H1 (cell line): Measurements from ENCODE around the gene TSNAXIP1. TPM values are rescaled to one million over a fixed set of nuclear protein-coding genes. Genes with fewer than 3 reads are reported as not detected.

Source experiments
- CEBPB ChIP-seq: IDR thresholded peaks from 2 replicates; pipeline ENCODE4 v1.6.1; 2012; ENCODE audit warnings: low read depth, low read length
- JUN ChIP-seq: IDR thresholded peaks from 2 replicates; pipeline ENCODE4 v1.6.1; 2011; ENCODE audit warnings: low read depth, mild to moderate bottlenecking, improper control_type of control experiment, low read length
- POLR2AphosphoS5 ChIP-seq: IDR thresholded peaks from 2 replicates; pipeline ENCODE4 v1.6.1; 2011; ENCODE audit warnings: low read depth, low read length
- RFX5 ChIP-seq: IDR thresholded peaks from 2 replicates; pipeline ENCODE4 v1.6.1; 2011; ENCODE audit warnings: low read depth, low read length, improper control_type of control experiment, borderline replicate concordance
- SIN3A ChIP-seq, 2 experiments: IDR thresholded peaks in 1 of 2; conservative IDR thresholded peaks in 1 of 2; 2 replicates each; pipeline ENCODE4 v1.6.1; 2011 to 2012; ENCODE audit warnings: low read length in 2 of 2, improper control_type of control experiment in 1 of 2, low read depth in 1 of 2, mild to moderate bottlenecking in 1 of 2
- SP1 ChIP-seq: IDR thresholded peaks from 2 replicates; pipeline ENCODE4 v1.6.1; 2011; ENCODE audit warnings: low read depth, low read length
- polyA plus RNA-seq, 7 experiments: library from polyadenylated mRNA; depleted of rRNA in 3 of 7; stranded (reverse) in 5 of 7; unstranded in 2 of 7; fragments of >200 nt in 5 of 7; fragments of 200-250 nt in 2 of 7; gene quantifications; 1 replicate in 5 of 7; 2 replicates in 1 of 7; 4 replicates in 1 of 7; pipeline versions ENCODE4 v1.2.1 to v1.2.3, GENCODE V29; 2011 to 2013; ENCODE audit warnings: missing spikeins in 2 of 7, mixed read lengths in 2 of 7
- total RNA-seq: library from RNA; stranded (reverse); fragmentation: NEBNext Ultra II Directional; extraction: Animal tissue kit (Norgen Biotek cat#: 25700); gene quantifications from 2 replicates; pipeline ENCODE4 v1.2.1, GENCODE V29; 2021
- TF ChIP-seq, protein P1 (sequence below): IDR thresholded peaks from 2 replicates; pipeline ENCODE4 v1.6.1; 2012; ENCODE audit warnings: inconsistent platforms
- TF ChIP-seq, protein P2 (sequence below): IDR thresholded peaks from 2 replicates; pipeline ENCODE4 v1.6.1; 2011; ENCODE audit warnings: low read length, improper control_type of control experiment
- TF ChIP-seq, protein P3 (sequence below): IDR thresholded peaks from 2 replicates; pipeline ENCODE4 v1.6.1; 2011; ENCODE audit warnings: low read depth, mild to moderate bottlenecking, low read length; ENCODE audit not compliant: insufficient read depth

The TSNAXIP1 gene
- total and polyA plus RNA-seq, 2 of the 8 experiments (the other 6 are each of a cell fraction or from before 2014, with no cell fraction given) = 0.37 to 0.94 TPM

DNA sequence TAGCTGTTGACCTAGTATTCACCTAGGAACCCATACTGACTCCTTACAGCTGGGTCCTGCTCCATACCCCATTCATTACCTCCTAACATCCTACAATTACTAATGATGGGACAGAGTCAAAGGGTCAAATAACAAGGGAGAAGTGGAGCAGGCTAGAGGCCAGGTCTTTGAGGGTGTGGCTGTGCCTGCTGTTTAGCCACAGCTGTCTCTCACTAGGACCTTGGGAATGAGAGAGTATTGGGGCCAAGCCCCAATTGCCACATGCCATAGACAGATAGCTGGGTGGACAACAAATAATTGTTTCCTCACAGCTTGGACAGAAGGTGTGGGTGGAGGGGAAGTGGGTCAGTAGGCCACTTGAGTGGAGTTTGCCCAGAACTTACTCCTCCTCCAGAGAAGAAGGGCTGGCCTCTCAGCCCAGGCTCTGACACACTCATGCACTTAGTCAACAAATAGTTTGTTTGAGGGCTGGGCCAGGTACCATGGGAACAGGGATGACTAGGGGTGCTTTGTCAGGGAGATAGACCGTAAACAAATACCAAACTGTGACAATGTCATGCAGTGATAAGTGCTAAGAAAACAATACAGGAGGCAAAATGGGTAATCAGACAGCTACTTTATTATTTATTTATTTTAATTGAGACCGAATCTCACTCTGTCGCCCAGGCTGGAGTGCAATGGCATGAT lies 51.0 kb downstream of the TSNAXIP1 start (continued):
- no peak for TF ChIP-seq CEBPB
- TF ChIP-seq, protein P1, sequence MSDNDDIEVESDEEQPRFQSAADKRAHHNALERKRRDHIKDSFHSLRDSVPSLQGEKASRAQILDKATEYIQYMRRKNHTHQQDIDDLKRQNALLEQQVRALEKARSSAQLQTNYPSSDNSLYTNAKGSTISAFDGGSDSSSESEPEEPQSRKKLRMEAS = no peak
- TF ChIP-seq, protein P2, sequence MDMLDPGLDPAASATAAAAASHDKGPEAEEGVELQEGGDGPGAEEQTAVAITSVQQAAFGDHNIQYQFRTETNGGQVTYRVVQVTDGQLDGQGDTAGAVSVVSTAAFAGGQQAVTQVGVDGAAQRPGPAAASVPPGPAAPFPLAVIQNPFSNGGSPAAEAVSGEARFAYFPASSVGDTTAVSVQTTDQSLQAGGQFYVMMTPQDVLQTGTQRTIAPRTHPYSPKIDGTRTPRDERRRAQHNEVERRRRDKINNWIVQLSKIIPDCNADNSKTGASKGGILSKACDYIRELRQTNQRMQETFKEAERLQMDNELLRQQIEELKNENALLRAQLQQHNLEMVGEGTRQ = no peak
- TF ChIP-seq POLR2AphosphoS5 = no peak
- TF ChIP-seq, protein P3, sequence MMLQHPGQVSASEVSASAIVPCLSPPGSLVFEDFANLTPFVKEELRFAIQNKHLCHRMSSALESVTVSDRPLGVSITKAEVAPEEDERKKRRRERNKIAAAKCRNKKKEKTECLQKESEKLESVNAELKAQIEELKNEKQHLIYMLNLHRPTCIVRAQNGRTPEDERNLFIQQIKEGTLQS = no peak
- no peak for TF ChIP-seq RFX5
- 0 out of 2 replicates have a peak, but pooled peaks have one; percentile 32 for TF ChIP-seq JUN
- peak in 1 of 2 experiments; percentile 92; a peak in 2 of 4 replicates for TF ChIP-seq SIN3A (conservative IDR thresholded peaks at IDR 0.05 in 1 of 2, IDR thresholded peaks at IDR 0.05 in 1 of 2; ENCODE audit: low read depth in 1 of 2, low read length in 2 of 2)
- TF ChIP-seq SP1 = peak; percentile 62; the same call in 1 of the 2 replicates
